H1 (cell line): ENCODE data around the gene SLC25A26.

Experiments
- KDM1A ChIP-seq: fragments of 200-600, 300-600 bp; sonication (generic); IDR thresholded peaks from 2 replicates; pipeline ENCODE4 v1.7.1; 2016; ENCODE audit warnings: mild to moderate bottlenecking, low read length, borderline replicate concordance
- POLR2A ChIP-seq, 2 experiments: IDR thresholded peaks; 1 replicate in 1 of 2; 2 replicates in 1 of 2; pipeline ENCODE4 v1.6.1; 2011; ENCODE audit warnings: low read depth in 2 of 2, low read length in 2 of 2, mild to moderate bottlenecking in 2 of 2; ENCODE audit errors: control extremely low read depth in 1 of 2
- RFX5 ChIP-seq: IDR thresholded peaks from 2 replicates; pipeline ENCODE4 v1.6.1; 2011; ENCODE audit warnings: low read depth, low read length, improper control_type of control experiment, borderline replicate concordance
- TF ChIP-seq, protein P1 (sequence below), 3 experiments: IDR thresholded peaks; 1 replicate in 2 of 3; 2 replicates in 1 of 3; pipeline versions ENCODE4 v1.5.1 to v1.6.1; 2011; ENCODE audit warnings: low read length in 3 of 3, mild to moderate bottlenecking in 3 of 3, inconsistent platforms in 2 of 3, low read depth in 1 of 3, moderate library complexity in 1 of 3; ENCODE audit not compliant: insufficient read depth in 1 of 3; ENCODE audit errors: control extremely low read depth in 1 of 3
- TF ChIP-seq, protein P2 (sequence below): IDR thresholded peaks from 2 replicates; pipeline ENCODE4 v1.6.1; 2012; ENCODE audit warnings: inconsistent platforms

DNA sequence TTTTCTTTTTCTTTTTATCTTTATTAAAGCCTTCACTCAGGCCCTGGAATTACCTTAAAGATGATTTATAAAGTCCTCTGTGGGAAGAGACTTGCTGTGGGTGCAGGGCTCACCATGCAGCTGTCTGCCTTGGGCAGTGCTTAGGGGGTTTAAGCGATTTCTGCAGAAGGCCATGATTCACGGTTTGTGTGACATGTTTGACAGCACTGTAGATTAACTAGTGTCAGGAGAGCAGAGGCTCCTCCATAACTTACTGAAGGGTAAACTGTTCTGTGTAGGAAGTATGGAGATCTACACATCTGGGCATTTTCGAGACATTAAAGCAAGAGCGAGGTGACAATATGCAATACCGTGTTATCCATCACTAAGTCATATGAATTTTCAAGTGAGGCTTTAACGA is 142.3 kb downstream of the SLC25A26 start:
- TF ChIP-seq POLR2A (IDR thresholded peaks at IDR 0.05; ENCODE audit: control extremely low read depth in 1 of 2, low read depth in 2 of 2, low read length in 2 of 2) (no peak), KDM1A (no peak), RFX5 (no peak)
- TF ChIP-seq, protein P1, sequence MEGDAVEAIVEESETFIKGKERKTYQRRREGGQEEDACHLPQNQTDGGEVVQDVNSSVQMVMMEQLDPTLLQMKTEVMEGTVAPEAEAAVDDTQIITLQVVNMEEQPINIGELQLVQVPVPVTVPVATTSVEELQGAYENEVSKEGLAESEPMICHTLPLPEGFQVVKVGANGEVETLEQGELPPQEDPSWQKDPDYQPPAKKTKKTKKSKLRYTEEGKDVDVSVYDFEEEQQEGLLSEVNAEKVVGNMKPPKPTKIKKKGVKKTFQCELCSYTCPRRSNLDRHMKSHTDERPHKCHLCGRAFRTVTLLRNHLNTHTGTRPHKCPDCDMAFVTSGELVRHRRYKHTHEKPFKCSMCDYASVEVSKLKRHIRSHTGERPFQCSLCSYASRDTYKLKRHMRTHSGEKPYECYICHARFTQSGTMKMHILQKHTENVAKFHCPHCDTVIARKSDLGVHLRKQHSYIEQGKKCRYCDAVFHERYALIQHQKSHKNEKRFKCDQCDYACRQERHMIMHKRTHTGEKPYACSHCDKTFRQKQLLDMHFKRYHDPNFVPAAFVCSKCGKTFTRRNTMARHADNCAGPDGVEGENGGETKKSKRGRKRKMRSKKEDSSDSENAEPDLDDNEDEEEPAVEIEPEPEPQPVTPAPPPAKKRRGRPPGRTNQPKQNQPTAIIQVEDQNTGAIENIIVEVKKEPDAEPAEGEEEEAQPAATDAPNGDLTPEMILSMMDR (IDR thresholded peaks at IDR 0.05; ENCODE audit: control extremely low read depth in 1 of 3, insufficient read depth in 1 of 3, low read depth in 1 of 3, low read length in 3 of 3) = no peak
- TF ChIP-seq, protein P2, sequence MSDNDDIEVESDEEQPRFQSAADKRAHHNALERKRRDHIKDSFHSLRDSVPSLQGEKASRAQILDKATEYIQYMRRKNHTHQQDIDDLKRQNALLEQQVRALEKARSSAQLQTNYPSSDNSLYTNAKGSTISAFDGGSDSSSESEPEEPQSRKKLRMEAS = no peak
